SK-N-SH treated with all-trans-retinoic acid at 6 μM for 48 hours (cell line): Measurements from ENCODE around the gene NAGPA.

Experiments
- ATAC-seq: fragments of 200-7000 bp; cut with Tn5 transposase; 3 replicates; pipeline ENCODE4 v1.9.1; 2020; ENCODE audit warnings: mild to moderate bottlenecking, moderate library complexity
- ARNTL ChIP-seq: fragments of 450-650 bp; formaldehyde crosslinking; IDR thresholded peaks from 2 replicates; pipeline ENCODE4 v1.5.0; 2020; ENCODE audit warnings: low read depth, mild to moderate bottlenecking, moderate library complexity, borderline replicate concordance
- BACH2 ChIP-seq: fragments of 250-450 bp; sonication (Bioruptor Pico); IDR thresholded peaks from 2 replicates; pipeline ENCODE4 v1.9.0; 2021; ENCODE audit warnings: mild to moderate bottlenecking, borderline replicate concordance
- CSDC2 ChIP-seq: fragments of 250-450 bp; sonication (Bioruptor Pico); IDR thresholded peaks from 2 replicates; pipeline ENCODE4 v1.5.0; 2020; ENCODE audit warnings: mild to moderate bottlenecking, moderate library complexity
- ESRRG ChIP-seq: fragments of 250-450 bp; sonication (Bioruptor Pico); IDR thresholded peaks from 2 replicates; pipeline ENCODE4 v1.6.1; 2021; ENCODE audit warnings: mild to moderate bottlenecking
- ISL1 ChIP-seq: fragments of 250-450 bp; sonication (Bioruptor Pico); IDR thresholded peaks from 2 replicates; pipeline ENCODE4 v2.1.2; 2022; ENCODE audit warnings: mild to moderate bottlenecking, moderate library complexity
- OSR1 ChIP-seq: fragments of 250-450 bp; sonication (Bioruptor Pico); IDR thresholded peaks from 2 replicates; pipeline ENCODE4 v1.8.0; 2022; ENCODE audit warnings: moderate library complexity, mild to moderate bottlenecking, inconsistent platforms
- TCF4 ChIP-seq: fragments of 250-450 bp; sonication (Bioruptor Pico); IDR thresholded peaks from 2 replicates; pipeline ENCODE4 v1.8.0; 2021; ENCODE audit warnings: mild to moderate bottlenecking, moderate library complexity, borderline replicate concordance
- TOX ChIP-seq: fragments of 250-450 bp; sonication (Bioruptor Pico); IDR thresholded peaks from 2 replicates; pipeline ENCODE4 v1.8.0; 2021; ENCODE audit warnings: mild to moderate bottlenecking, moderate library complexity, borderline replicate concordance
- ZFP3 ChIP-seq: fragments of 250-450 bp; sonication (Bioruptor Pico); IDR thresholded peaks from 2 replicates; pipeline ENCODE4 v1.5.0; 2020; ENCODE audit warnings: mild to moderate bottlenecking, moderate library complexity
- ZFP30 ChIP-seq: fragments of 450-650 bp; formaldehyde crosslinking; IDR thresholded peaks from 2 replicates; pipeline ENCODE4 v1.5.0; 2022; ENCODE audit warnings: mild to moderate bottlenecking, moderate library complexity
- ZNF565 ChIP-seq: fragments of 450-650 bp; formaldehyde crosslinking; conservative IDR thresholded peaks from 2 replicates; pipeline ENCODE4 v1.5.0; 2020; ENCODE audit warnings: low read depth, mild to moderate bottlenecking, moderate library complexity
- ZNF70 ChIP-seq: fragments of 450-650 bp; formaldehyde crosslinking; IDR thresholded peaks from 2 replicates; pipeline ENCODE4 v1.5.0; 2020; ENCODE audit warnings: mild to moderate bottlenecking, moderate library complexity
- ZNF8 ChIP-seq: fragments of 450-650 bp; formaldehyde crosslinking; IDR thresholded peaks from 2 replicates; pipeline ENCODE4 v1.5.0; 2020; ENCODE audit warnings: mild to moderate bottlenecking, moderate library complexity
- TF ChIP-seq, protein P1 (sequence below): fragments of 250-450 bp; sonication (Bioruptor Pico); IDR thresholded peaks from 2 replicates; pipeline ENCODE4 v1.5.0; 2020; ENCODE audit warnings: mild to moderate bottlenecking, moderate library complexity
- TF ChIP-seq, protein P2 (sequence below): fragments of 250-450 bp; sonication (Bioruptor Pico); IDR thresholded peaks from 2 replicates; pipeline ENCODE4 v1.5.1; 2021; ENCODE audit warnings: mild to moderate bottlenecking, moderate library complexity
- TF ChIP-seq, protein P3 (sequence below): fragments of 250-450 bp; sonication (Bioruptor Pico); IDR thresholded peaks from 2 replicates; pipeline ENCODE4 v1.8.0; 2021; ENCODE audit warnings: low read depth, mild to moderate bottlenecking, moderate library complexity, borderline replicate concordance
- TF ChIP-seq, protein P4 (sequence below): fragments of 250-450 bp; sonication (Bioruptor Pico); IDR thresholded peaks from 2 replicates; pipeline ENCODE4 v1.5.1; 2020; ENCODE audit warnings: low read depth, mild to moderate bottlenecking, moderate library complexity

The NAGPA gene

DNA sequence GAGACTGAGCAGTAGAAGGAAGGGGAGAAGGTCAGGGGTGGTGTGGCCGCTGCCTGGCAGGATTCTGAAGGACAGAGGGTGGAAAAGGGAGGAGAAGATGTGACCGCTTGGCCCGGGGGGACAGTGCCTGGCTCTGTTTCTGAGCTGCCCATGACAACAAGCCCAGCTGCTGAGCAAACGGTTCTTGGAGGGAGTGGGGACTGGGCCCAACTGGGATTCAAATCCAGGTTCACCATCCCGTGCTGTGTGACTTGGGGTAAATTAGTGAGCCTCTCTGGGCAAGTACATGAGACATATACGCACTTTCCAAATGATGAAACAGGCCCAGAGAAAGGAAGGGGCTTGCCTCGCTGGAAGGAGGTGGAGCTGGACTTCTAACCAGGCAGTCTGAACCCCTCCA lies 52.3 kb downstream of the NAGPA start:
- no peak for ATAC-seq
- TF ChIP-seq, protein P1, sequence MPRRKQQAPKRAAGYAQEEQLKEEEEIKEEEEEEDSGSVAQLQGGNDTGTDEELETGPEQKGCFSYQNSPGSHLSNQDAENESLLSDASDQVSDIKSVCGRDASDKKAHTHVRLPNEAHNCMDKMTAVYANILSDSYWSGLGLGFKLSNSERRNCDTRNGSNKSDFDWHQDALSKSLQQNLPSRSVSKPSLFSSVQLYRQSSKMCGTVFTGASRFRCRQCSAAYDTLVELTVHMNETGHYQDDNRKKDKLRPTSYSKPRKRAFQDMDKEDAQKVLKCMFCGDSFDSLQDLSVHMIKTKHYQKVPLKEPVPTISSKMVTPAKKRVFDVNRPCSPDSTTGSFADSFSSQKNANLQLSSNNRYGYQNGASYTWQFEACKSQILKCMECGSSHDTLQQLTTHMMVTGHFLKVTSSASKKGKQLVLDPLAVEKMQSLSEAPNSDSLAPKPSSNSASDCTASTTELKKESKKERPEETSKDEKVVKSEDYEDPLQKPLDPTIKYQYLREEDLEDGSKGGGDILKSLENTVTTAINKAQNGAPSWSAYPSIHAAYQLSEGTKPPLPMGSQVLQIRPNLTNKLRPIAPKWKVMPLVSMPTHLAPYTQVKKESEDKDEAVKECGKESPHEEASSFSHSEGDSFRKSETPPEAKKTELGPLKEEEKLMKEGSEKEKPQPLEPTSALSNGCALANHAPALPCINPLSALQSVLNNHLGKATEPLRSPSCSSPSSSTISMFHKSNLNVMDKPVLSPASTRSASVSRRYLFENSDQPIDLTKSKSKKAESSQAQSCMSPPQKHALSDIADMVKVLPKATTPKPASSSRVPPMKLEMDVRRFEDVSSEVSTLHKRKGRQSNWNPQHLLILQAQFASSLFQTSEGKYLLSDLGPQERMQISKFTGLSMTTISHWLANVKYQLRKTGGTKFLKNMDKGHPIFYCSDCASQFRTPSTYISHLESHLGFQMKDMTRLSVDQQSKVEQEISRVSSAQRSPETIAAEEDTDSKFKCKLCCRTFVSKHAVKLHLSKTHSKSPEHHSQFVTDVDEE (CRISPR knock-in tag) = no peak
- TF ChIP-seq ESRRG = no peak
- TF ChIP-seq, protein P2, sequence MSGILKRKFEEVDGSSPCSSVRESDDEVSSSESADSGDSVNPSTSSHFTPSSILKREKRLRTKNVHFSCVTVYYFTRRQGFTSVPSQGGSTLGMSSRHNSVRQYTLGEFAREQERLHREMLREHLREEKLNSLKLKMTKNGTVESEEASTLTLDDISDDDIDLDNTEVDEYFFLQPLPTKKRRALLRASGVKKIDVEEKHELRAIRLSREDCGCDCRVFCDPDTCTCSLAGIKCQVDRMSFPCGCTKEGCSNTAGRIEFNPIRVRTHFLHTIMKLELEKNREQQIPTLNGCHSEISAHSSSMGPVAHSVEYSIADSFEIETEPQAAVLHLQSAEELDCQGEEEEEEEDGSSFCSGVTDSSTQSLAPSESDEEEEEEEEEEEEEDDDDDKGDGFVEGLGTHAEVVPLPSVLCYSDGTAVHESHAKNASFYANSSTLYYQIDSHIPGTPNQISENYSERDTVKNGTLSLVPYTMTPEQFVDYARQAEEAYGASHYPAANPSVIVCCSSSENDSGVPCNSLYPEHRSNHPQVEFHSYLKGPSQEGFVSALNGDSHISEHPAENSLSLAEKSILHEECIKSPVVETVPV (CRISPR knock-in tag) = no peak

DNA sequence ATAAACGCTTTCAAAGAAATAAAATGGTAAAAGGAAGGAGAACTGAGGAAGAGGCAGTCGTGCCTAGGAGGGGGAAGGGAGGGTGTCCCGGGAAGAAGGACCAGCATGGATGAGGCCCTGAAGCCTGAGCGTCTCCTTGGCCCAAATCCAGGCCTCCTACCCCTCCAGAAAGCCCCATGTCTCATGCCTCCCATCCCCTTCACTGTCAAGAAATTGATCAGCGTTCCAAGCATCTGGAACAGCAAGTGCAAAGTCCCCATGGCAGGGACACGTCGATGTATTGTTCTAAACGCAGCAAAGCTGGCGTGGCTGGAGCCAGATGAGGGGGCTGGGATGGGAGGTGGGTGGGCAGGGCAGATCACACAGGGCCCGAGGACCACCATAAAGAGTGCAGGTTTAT lies 53.0 kb downstream of the NAGPA start:
- ATAC-seq = no peak
- TF ChIP-seq ZNF70 (CRISPR knock-in tag) (no peak), ZNF565 (CRISPR knock-in tag) (no peak), ZFP30 (CRISPR knock-in tag) (no peak), ZFP3 (no peak), ESRRG (no peak)

DNA sequence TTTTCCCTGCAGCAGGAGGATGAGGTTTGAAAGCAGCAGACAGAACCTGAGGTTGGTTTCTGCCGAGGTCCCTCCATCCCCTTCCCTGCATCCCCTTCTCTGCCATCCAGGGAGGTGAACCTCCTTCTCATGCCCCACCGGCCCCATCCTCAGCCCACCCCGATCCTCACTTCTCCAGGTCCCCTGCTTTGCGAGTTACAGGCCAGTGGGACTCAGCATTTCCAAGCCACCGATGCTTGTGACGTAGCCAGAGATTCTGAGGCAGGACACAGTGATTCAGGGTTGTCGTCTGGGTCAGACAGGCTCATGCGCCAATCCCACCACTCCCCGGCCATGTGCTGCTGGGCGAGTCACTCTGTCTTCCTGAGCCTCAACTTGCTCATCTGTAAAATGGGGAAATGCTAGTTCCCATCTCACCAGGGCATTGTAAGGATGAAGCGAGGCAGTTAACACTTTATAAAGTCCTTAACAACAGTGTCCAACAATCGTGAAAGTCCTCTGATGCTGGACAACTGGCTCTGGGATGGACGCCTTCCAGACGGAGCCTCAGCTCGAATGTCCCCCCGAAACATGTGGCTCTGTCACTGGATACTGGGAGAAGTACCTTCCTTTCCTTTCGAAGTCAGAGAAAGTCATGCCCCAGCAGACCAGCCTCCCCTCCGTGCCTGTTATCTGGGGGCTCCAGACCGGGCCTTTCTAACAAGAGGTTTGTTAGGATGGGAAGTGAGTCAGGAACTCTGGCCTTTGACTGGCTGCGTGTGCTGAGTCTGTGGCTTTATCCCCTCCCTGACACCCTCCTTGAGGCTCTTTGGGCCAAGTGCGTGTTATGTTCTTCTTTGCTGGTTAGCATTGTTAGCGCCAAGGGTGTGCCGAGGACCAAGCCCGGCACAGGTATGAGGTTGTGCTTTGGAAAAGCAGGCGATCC lies 53.7 kb downstream of the NAGPA start:
- ATAC-seq = no peak
- TF ChIP-seq ZFP30 (CRISPR knock-in tag) (no peak), ESRRG (no peak), OSR1 (CRISPR knock-in tag) (no peak), ZFP3 (no peak), ISL1 (CRISPR knock-in tag) (no peak), TCF4 (CRISPR knock-in tag) (no peak), ZNF8 (CRISPR knock-in tag) (no peak), ZNF70 (CRISPR knock-in tag) (no peak), ZNF565 (CRISPR knock-in tag) (no peak)
- TF ChIP-seq, protein P3, sequence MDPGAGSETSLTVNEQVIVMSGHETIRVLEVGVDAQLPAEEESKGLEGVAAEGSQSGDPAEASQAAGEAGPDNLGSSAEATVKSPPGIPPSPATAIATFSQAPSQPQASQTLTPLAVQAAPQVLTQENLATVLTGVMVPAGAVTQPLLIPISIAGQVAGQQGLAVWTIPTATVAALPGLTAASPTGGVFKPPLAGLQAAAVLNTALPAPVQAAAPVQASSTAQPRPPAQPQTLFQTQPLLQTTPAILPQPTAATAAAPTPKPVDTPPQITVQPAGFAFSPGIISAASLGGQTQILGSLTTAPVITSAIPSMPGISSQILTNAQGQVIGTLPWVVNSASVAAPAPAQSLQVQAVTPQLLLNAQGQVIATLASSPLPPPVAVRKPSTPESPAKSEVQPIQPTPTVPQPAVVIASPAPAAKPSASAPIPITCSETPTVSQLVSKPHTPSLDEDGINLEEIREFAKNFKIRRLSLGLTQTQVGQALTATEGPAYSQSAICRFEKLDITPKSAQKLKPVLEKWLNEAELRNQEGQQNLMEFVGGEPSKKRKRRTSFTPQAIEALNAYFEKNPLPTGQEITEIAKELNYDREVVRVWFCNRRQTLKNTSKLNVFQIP (CRISPR knock-in tag) = no peak
- TF ChIP-seq, protein P2 (CRISPR knock-in tag) = no peak

DNA sequence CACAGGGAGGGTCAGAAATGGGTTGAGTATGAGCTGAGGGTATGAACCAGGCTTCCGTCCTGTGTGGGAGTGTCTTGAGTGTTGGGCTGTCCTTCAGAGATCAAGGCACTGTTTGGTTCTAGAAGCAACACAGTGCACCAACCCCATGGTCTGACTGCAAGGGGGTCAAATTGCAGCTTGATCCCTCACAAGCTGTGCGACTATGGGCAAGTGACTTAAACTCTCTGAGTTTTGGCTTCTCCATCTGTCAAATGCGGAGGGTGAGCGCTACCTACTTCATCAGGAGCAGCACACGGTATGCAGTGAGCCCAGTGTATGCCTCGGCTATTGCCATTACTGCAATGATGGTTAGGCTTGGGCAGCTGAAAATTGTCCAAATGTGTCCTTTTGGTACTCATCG lies 54.6 kb downstream of the NAGPA start:
- ATAC-seq = no peak
- TF ChIP-seq BACH2 (CRISPR knock-in tag) = no peak
- TF ChIP-seq TOX (CRISPR knock-in tag) = no peak
- TF ChIP-seq, protein P4, sequence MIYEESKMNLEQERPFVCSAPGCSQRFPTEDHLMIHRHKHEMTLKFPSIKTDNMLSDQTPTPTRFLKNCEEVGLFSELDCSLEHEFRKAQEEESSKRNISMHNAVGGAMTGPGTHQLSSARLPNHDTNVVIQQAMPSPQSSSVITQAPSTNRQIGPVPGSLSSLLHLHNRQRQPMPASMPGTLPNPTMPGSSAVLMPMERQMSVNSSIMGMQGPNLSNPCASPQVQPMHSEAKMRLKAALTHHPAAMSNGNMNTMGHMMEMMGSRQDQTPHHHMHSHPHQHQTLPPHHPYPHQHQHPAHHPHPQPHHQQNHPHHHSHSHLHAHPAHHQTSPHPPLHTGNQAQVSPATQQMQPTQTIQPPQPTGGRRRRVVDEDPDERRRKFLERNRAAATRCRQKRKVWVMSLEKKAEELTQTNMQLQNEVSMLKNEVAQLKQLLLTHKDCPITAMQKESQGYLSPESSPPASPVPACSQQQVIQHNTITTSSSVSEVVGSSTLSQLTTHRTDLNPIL = no peak
- no peak for TF ChIP-seq ZNF70 (CRISPR knock-in tag)
- TF ChIP-seq, protein P1 (CRISPR knock-in tag) = no peak
- no peak for TF ChIP-seq ARNTL
- TF ChIP-seq, protein P2 (CRISPR knock-in tag) = no peak
- no peak for TF ChIP-seq CSDC2 (CRISPR knock-in tag)
- TF ChIP-seq ESRRG = no peak
- no peak for TF ChIP-seq ZFP30 (CRISPR knock-in tag)
- TF ChIP-seq, protein P3 (CRISPR knock-in tag) = no peak
